Skeletal muscle tissue (tissue), 4 donors: ENCODE measurements around the gene CAMKK1. TPM values are rescaled to one million over a fixed set of nuclear protein-coding genes. Genes with fewer than 3 reads are reported as not detected.
A peak's percentile ranks its signal among the peaks of the same experiment; 100 is the strongest.
"Not testable (repeated sequence)": the region's sequence is repeated elsewhere in the genome, so short reads cannot be mapped to it uniquely, and the experiment has no call there.

Experiments
- H3K27ac ChIP-seq: one replicate; pipeline ENCODE4 v1.7.0; 2013; ENCODE audit warnings: mild to moderate bottlenecking, low read depth, low read length, inconsistent platforms
- H3K27me3 ChIP-seq, 3 donors: one replicate each; pipeline ENCODE4 v1.7.0; 2013; ENCODE audit warnings: low read length in 3 of 3; ENCODE audit not compliant: control insufficient read depth in 3 of 3, insufficient read depth in 3 of 3
- H3K36me3 ChIP-seq, 3 donors: one replicate each; pipeline ENCODE4 v1.7.0; 2013; ENCODE audit warnings: low read length in 3 of 3; ENCODE audit not compliant: control insufficient read depth in 3 of 3, insufficient read depth in 3 of 3
- H3K4me1 ChIP-seq, 3 donors: one replicate each; pipeline ENCODE4 v1.7.0; 2013; ENCODE audit warnings: low read length in 3 of 3, mild to moderate bottlenecking in 3 of 3; ENCODE audit not compliant: control insufficient read depth in 3 of 3, insufficient read depth in 3 of 3
- H3K4me3 ChIP-seq, 3 donors: one replicate each; pipeline ENCODE4 v1.7.0; 2013; ENCODE audit warnings: low read length in 3 of 3
- H3K9ac ChIP-seq, 3 donors: one replicate each; pipeline ENCODE4 v1.7.0; 2013; ENCODE audit warnings: low read length in 3 of 3, mild to moderate bottlenecking in 3 of 3, moderate library complexity in 2 of 3, low read depth in 1 of 3
- H3K9me3 ChIP-seq, 3 donors: one replicate each; pipeline ENCODE4 v1.7.0; 2013; ENCODE audit warnings: low read length in 3 of 3; ENCODE audit not compliant: control insufficient read depth in 3 of 3
- total RNA-seq: library from RNA; depleted of rRNA; stranded (reverse); fragments of >200 nt; gene quantifications from one replicate; pipeline ENCODE4 v1.2.3, GENCODE V29; 2014
- donor health status: Osteomylitis.

The CAMKK1 gene
- total RNA-seq, 1 donor from 2014 or later, result 4.2 TPM

DNA sequence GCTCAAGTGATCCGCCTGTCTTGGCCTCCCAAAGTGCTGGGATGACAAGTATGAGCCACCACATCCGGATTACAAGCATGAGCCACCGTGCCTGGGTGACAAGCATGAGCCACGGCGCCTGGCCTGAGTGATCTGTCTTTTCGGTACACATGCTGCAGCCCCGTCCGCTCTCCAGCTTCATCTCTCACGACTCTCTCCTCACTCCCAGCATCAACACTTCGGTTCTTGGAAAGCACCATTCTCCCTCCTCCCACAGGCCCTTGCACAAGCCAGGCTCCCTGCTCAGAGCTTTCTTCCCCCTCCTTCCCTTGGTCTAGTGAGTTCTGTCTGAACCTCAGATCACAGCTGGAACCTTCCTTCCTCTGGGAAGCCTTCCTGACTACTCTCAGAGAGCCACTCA lies 40.3 kb downstream of the CAMKK1 start:
- H3K9me3 ChIP-seq, result no peaks in the 10 kb centered on the region
- H3K4me1 ChIP-seq, result no peaks in the 10 kb centered on the region
- peaks cover 0 to 6% (median 0%) of the 10 kb centered on the region in 3 donors for H3K27me3 ChIP-seq
- no peak overlapping the region for H3K27ac ChIP-seq
- no peak overlapping the region for H3K4me3 ChIP-seq
- no peaks in the 10 kb centered on the region for H3K36me3 ChIP-seq
- no peak overlapping the region for H3K9ac ChIP-seq

DNA sequence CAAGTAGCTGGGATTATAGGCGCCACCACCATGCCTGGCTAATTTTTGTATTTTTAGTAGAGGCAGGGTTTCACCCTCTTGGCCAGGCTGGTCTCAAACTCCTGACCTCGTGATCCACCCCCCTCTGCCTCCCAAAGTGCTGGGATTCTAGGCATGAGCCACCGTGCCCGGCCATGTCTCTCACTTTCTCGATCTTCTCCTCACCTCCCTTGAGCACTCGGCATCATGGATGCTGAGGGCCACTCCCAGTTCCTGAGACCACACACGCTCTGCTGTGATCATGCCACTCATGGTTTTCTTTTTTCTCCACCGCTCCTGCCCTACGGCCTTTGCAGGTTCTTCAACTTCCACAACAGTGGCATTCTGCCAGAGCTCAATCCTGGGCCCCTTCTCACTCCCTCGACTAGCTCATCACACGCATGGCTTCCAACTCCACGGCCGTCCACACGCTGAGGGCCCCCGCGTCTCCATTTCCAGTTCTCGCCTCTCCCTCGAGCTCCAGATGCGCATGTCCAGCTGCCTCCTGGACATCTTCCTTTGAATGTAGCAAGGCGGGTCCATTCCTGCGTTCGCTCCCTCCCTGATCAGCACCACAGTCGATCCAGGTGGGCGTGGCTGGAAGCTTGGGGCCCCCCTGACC lies 41.3 kb downstream of the CAMKK1 start:
- Histone ChIP-seq H3K9me3 (no peaks in the 10 kb centered on the region), H3K4me3 (no peak overlapping the region), H3K36me3 (no peaks in the 10 kb centered on the region), H3K27ac (no peak overlapping the region), H3K9ac (no peak overlapping the region), H3K4me1 (peaks cover 0 to under 1% (median 0%) of the 10 kb centered on the region in 3 donors), H3K27me3 (peaks cover 0 to 3% (median 0%) of the 10 kb centered on the region in 3 donors)

DNA sequence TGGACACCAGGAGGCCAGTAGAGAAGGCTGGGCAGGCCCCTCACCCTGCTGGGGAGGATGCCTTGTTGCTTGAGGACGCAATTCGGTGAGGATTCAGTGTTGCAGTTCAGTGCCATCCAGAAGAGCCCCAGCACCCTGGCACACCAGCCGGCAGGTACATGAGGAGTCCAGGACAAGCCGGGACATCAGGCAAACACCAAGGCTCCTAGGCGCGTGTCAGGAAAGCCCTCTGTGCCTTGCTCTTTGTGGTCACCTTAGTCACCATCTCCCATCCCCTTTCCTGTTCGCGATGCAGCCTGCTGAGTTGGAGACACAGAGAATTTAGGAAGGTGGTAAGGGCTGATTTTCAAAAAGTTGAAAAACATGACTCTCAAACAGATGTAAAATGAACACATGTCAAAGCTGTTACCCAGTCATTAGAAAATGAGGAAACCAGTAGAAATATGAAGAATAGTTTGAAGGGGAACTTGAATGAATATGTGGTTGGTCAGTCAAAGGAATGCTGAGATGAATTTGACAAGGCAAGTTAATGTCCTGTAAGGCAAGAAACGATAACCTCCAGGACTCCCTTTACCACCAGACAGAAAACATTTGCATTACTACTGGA lies 44.5 kb downstream of the CAMKK1 start:
- Histone ChIP-seq H3K4me1 (peaks cover 10 to 15% (median 13%) of the 10 kb centered on the region in 3 donors), H3K36me3 (peaks cover 0 to 7% (median 2%) of the 10 kb centered on the region in 3 donors), H3K27me3 (peaks cover 0 to 3% (median 0%) of the 10 kb centered on the region in 3 donors), H3K4me3 (no peak overlapping the region), H3K9me3 (no peaks in the 10 kb centered on the region), H3K27ac (no peak overlapping the region), H3K9ac (no peak overlapping the region)

DNA sequence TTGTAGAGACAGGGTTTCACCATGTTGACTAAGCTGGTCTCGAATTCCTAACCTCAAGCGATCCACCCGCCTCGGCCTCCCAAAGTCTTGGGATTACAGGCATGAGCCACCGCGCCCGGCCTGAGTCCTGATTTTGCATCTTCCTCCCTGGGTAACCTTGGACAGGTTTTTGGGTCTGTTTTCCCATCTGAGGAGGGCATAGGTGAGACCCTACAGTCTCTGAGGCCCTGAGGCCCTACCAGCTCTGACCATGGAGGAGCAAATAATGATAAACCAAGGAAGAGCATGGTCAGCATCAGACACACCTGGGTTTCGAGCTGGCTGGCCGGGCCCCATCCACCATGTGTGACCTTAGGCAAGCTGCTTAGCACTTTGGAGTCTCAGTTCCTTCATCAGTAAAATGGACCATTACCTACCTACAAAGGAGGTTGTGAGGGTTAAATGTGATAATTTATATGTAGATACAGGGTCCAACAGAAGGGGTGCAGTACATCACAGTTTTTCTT lies 45.6 kb downstream of the CAMKK1 start:
- Histone ChIP-seq H3K27me3 (peaks cover 0 to 3% (median 0%) of the 10 kb centered on the region in 3 donors), H3K4me3 (no peak overlapping the region), H3K9ac (no peak overlapping the region), H3K27ac (no peak overlapping the region), H3K36me3 (peaks cover 6 to 11% (median 7%) of the 10 kb centered on the region in 3 donors), H3K9me3 (no peaks in the 10 kb centered on the region), H3K4me1 (peaks cover 10 to 15% (median 13%) of the 10 kb centered on the region in 3 donors)

- Histone ChIP-seq H3K27me3 (no peaks in the 10 kb centered on the region), H3K9me3 (no peaks in the 10 kb centered on the region), H3K27ac (no peak overlapping the region), H3K9ac (no peak overlapping the region), H3K4me1 (peaks cover 10 to 15% (median 13%) of the 10 kb centered on the region in 3 donors), H3K4me3 (peak overlapping the region in 2 of 3 donors; percentile 63 to 82), H3K36me3 (peaks cover 6 to 15% (median 7%) of the 10 kb centered on the region in 3 donors)
These were observed 46.3 kb downstream of the CAMKK1 start for GRCh38 chr17:3846437-3847164.

- no peaks in the 10 kb centered on the region for H3K9me3 ChIP-seq
- peaks cover 10 to 15% (median 13%) of the 10 kb centered on the region in 3 donors for H3K4me1 ChIP-seq
- peak within 1 kb of the TSS; percentile 87 to 93 (median 88) for H3K9ac ChIP-seq
- peak within 1 kb of the TSS; percentile 91 for H3K27ac ChIP-seq
- H3K4me3 ChIP-seq, result peak within 1 kb of the TSS; percentile 82 to 84 (median 84)
- H3K36me3 ChIP-seq, result peaks cover 7 to 21% (median 7%) of the 10 kb centered on the region in 3 donors
- H3K27me3 ChIP-seq, result no peaks in the 10 kb centered on the region
These were observed 47.0 kb downstream of the CAMKK1 start, which contains the start of gene NCBP3 for GRCh38 chr17:3845621-3846436. Gene NCBP3, minus strand, starts transcription at chr17:3846246. Its CDS starts 23 bp downstream, at chr17:3846223.

- H3K9ac ChIP-seq, result peak overlapping the region; percentile 87 to 93 (median 88)
- H3K27me3 ChIP-seq, result no peaks in the 10 kb centered on the region
These were observed 47.6 kb downstream of the CAMKK1 start for GRCh38 chr17:3845291-3845620.

GRCh38 chr17:3844556-3844955 lies 48.3 kb downstream of the CAMKK1 start:
- H3K27ac ChIP-seq, H3K9me3 ChIP-seq: not testable (repeated sequence)
- H3K4me3 ChIP-seq, result peak overlapping the region in 2 of 3 donors; percentile 82 to 84

More at GRCh38 chr17:3845291-3845620, 47.6 kb downstream of the CAMKK1 start:
- Histone ChIP-seq H3K36me3 (peaks cover 9 to 26% (median 10%) of the 10 kb centered on the region in 3 donors), H3K4me1 (peaks cover 10 to 15% (median 13%) of the 10 kb centered on the region in 3 donors), H3K27ac (peak overlapping the region; percentile 91), H3K9me3 (no peaks in the 10 kb centered on the region), H3K4me3 (peak overlapping the region; percentile 82 to 84 (median 84))

GRCh38 chr17:3843935-3844516 lies 48.8 kb downstream of the CAMKK1 start:
- H3K9me3 ChIP-seq, result no peaks in the 10 kb centered on the region
- H3K4me3 ChIP-seq, result no peak overlapping the region
- peaks cover 16 to 35% (median 16%) of the 10 kb centered on the region in 3 donors for H3K36me3 ChIP-seq
- no peak overlapping the region for H3K9ac ChIP-seq
- H3K27ac ChIP-seq, result no peak overlapping the region
- H3K27me3 ChIP-seq, result no peaks in the 10 kb centered on the region
- H3K4me1 ChIP-seq, result peaks cover 10 to 15% (median 13%) of the 10 kb centered on the region in 3 donors

More at GRCh38 chr17:3844556-3844955, 48.3 kb downstream of the CAMKK1 start:
- H3K27me3 ChIP-seq, H3K9ac ChIP-seq: not testable (repeated sequence)
- Histone ChIP-seq H3K4me1 (peaks cover 10 to 15% (median 13%) of the 10 kb centered on the region in 3 donors), H3K36me3 (peaks cover 15 to 32% (median 16%) of the 10 kb centered on the region in 3 donors)
